Activated naive CD4-positive, alpha-beta T cell (primary cell): ENCODE data around the gene GATA5.

Experiments used
- DNase-seq, 4 experiments: peaks; one replicate each; lab custom pipeline; 2025; lab: John Stamatoyannopoulos, UW

Gene GATA5

DNA sequence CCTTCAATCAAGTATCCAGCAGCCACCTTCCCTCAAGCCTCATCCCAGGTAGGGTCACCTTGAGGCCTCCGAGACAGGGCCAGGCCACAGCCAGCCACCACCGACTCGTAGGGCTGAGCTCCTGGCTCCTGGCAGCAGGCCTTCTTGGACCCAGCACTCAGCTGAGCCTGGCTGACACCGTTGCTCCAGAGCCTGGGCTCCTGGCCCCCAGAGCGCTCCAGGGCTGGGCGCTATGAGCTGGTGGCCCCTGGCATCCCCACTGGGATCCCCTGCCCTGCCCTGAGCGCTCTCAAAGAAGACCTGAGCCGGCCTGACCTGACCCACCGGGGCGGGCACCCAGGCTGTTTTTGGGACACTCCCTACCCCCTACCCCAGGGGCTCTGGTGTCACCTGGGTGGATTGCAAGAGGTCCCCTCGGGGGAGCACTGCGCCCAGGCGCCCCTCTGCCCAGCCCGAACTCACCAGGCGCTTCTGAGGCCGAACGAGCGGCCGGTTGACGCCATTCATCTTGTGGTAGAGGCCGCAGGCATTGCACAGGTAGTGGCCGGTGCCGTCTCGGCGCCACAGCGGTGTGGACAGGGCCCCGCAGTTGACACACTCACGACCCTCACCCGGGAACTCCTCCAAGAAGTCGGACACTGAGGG is 2.7 kb downstream of the GATA5 start:
- DNase-seq: no peak

DNA sequence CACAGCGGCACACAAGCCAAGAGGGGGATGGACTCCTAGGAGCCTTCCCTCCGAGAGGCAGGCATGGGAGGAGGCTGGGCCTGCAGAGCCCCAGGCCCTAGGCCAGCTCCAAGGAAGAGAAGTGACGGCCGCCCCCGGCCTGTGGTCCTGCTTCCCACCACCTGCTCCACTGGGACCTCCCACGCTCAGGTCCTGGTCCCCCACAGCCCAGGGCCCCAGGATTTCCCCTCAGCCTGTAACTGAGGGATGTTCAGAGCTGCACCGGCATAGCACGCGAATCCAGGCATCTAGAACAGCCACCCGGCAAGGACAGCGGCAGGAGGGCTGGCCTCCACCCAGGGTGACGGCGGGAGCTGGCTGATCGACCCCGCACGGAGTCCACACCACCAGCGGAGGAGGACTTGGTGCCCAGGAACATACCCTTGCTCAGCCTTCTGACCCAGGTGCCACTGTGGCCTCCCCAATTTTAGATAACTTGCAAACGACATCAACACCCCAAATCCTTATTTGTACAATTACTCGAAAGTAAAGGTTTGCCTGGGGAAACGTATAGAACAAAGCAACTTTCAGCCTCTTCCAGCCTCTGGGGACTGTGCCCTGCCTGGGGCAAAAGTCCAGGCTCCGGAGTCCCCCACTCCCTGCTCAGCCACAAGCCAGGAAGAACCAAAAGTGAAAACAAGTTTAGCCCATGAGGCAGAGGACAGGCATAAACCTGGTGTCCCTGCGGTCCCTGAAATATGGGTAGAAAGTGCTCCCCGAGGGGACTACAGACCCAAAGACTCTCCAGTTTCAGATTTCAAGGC is 3.5 kb downstream of the GATA5 start:
- no peak for DNase-seq

DNA sequence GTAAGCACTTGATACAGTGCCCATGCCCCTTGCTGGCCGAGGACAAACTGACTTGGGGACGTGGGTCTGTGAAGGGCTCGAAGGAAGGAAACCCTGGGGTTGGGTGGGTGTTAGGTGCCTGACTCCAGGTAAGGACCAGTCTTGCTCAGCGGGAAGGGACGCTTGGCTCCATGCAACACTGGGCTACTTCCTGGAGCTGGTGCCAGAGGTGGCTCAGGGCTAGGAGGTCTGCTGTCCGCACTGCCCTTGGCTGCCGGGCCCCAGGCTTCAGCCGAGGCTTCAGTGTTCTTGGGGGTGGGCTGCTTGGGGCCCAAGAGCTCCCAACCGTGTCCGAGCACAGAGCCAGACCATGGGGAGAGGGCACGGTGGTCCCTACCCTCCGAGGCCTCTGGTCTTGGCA is 5.3 kb downstream of the GATA5 start:
- DNase-seq: no peak

DNA sequence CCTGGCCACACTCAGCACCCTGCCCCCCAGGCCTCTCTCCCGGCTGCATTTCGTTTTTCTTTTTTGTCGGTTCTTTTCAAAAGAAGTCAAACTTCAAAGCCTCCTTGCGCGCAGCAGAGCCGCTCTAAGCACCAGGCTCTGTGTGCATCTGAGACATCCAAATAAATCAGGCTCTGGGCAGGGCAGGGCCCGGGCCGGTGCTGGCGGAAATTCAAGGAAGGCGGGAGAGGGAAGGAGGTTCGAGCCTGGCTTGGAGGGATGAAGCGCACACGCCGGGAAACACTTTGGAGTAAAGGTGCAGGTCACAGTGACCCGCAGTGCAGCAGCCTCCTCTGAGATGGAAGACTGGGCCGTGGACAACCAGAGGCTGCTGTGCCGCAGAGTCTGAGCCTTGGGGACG is 5.8 kb downstream of the GATA5 start:
- DNase-seq: no peak

DNA sequence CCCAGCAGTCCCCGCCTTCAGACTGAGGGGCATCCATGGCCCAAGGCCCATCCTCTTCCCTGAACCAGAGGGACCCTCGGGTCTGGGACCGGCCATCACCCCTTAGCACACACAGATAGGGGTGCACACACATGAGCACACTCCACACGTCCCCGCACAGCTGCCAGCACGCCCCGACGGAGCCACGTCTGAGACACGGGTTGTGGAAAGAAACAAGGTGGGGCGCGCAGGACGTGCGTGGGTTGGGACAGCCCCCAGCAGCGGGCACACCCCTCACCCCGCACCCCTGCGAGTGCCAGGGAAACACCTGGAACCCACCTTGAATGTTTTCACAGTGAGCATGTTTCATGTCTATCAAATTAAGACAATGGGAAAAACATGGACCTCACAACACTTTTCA is 6.4 kb downstream of the GATA5 start:
- no peak for DNase-seq

DNA sequence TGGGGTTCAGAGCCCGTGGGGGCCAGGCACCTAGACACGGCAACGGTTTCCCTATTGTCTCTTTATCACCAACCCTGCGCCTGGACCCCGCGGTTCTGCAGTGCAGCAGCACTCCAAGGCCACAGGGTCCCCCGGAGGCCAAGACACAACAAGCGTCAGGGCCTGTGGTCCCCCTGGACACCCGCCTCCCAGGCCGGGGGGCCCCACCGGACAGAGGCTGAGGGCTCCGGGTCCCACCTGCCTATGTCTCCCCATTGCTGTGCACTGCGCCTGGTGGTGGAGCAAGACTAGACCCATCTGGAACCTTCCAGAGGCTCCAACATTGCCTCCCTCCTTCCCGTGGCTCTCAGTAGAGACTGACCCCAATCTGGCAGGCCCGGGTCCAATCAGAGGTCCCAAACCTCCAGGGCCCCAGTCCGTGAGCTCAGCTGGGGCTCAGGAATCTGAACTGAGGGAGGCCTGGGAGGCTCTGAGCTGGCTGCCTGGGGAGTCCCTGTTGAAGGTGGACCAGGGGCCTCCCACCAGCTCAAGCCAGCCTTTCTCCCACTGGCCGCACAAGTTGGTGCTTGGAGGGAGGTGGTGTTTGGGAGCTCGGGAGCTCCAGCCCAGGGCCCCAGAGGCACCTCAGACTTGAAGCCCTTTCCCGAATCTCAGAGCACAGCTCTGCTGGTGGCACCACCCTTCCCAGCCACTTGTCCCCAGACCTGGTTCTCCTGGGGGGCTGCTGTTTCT is 8.8 kb downstream of the GATA5 start:
- DNase-seq: no peak

DNA sequence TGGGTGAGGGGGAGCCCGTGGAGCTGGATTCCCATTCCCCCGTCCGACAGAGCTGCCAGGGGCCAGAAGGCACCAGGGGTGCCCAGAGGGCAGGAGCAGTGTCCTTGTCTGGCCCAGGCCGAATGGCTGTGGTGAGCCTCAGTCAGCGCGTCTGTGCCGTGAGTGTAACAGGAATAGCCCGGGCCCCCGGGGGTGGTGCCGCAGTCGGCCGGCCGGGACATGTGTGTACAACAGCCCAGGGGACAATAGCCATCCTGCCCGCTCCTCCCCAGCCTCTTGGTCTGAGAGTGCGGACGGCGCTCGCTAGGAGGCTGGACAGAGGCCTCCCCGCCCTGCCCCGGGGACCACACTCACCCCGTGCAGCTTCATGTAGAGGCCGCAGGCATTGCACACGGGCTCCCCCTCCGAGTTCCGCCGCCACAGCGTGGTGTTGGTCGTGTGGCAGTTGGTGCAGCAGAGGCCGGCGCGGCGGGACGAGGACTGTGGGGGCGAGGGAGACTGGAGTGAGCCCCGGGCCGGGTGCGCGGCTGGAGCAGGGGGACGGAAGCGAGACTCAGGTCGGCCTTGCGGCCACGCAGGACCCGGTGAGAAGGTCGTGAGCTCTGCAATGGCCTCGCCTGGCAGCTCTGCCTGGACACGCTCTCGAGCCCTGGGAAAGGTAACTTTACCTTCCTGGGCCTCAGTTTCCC is 9.6 kb downstream of the GATA5 start:
- DNase-seq: no peak

DNA sequence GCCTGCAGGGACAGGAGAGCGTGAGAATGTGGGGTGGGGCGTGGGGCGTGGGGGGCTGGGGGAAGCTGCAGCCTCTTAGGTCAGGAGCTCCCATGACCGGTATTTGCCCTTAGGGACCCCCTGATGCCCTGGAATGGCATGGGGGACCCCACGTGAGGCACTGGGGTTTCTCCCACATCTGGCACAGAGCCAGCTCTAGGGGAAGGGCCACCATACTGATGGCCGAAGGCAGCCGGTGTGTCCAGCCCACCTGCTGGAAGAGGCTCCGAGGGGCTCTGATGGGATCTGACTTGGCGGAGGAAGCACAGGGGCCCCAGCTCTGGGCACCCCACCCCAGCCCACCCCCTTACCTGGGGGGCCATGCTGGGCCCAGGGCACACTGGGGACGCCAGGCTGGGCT is 10.8 kb downstream of the GATA5 start:
- DNase-seq: no peak

DNA sequence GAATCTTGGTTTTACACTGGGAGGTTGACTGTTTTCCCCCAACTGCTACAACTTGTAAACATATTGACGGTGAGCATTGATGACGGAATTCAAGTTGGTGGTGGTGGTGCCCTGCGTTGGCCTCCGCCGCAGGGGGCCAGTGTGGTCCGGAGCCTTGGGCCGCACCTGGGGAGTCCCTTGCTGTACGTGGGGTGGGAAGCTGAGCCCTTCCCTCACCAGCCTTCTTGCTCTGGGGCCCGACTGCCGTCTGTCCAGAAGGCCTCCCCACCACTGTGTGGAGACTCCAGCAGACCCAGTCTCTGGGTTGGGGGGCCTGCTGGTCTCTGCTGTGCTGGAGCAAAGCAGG is 11.4 kb downstream of the GATA5 start:
- no peak for DNase-seq

DNA sequence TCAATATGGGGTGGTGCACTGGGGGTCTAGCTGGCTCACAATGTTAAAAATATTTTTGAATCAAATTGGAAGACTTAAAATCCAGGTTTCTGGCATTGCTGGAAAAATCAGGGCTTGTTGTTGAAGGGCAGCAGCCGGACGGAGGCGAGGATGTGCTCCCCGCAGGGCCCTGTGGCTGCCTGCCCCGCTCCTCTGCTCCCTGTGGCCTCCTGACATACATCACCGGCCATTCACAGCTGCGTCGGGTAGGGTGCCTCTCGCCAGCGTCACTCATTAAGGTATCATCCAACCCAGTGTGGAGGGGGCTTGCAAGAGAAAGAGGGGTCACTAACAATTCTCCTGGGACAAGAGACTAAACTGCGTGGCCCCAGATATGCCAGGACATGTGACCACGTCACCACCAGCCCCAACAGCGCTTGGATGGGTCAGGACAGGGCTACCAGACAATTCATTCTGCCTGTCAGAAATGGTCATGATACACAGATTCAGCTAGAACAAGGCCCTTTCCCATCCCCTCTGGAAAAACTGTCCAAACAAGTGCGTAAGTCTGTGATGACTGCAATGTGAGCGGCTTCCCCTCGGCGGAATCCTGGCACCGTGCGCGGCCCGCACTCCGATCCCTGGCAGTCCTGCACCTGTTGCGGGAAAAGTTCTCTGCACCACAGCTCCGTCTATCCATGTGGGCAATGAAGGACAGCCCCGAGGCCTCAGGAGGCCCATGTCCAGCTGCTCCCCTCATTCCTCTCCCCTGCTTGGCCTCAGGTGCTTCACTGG is 12.0 kb downstream of the GATA5 start:
- no peak for DNase-seq

DNA sequence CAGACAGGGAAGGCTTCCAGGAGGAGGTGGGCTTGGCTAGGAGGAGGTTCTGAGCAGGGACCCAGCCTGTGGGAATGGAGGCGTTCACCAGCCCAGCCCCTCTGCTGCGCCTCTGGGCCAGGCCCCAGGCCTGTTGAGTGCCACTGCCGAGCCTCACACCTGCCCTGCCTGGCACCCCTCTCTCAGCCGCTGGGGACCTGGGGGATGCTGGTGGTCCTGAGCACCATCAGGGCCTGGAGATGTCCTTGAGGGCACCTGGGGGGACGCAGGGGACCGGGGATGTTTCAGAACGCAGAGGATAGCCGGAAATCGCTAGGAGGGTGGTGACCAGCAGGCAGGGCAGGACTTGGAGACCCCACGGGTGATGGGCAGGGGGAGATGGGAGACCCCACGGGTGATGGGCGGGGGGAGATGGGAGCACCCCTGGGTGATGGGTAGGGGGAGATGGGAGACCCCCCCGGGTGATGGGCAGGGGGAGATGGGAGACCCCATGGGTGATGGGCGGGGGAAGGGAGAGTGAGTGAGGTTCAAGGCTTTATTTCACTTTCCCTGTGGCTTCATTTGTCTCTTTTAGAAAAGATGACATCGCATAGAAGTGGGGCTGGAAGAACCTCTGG is 12.7 kb downstream of the GATA5 start:
- DNase-seq: no peak

DNA sequence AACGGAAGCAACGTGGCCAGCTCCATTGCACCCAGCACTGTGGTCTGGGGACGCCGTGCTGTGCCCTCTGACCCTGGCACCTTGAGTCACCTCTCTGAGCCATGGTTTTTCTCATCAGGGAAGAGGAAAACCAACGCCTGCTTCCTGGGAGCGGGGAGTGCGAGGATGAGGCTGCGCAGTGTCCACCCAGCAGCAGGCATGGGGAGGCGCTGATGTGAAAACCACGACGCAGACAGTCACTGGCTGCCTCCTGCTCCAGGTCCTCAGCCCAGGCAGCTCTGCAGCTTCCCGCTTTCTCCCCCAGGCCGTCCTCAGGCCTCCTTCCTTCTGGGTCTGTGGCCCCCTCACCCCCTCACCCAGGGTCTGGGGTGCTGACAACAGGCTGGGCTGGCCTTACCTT is 14.0 kb downstream of the GATA5 start:
- no peak for DNase-seq

DNA sequence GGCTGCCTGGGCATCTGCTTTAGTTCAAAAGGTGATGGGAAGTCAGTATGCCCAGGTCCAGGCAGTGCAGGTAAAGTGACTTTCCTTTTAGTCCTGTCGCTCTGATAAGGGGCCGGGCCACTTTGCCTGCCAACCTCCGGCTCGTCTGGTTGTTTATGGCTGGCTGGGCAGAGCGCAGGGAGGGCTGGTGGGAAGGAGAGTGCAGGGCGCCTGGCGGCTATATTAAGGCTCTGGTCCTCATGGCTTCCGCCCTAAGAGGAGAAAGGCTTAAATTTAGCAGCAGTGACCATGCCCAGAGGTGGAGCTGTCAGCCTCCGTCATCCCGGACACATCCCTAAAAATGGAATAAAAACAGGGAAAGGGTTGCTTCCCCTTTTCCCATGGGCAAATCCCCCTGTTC is 14.6 kb downstream of the GATA5 start:
- no peak for DNase-seq

DNA sequence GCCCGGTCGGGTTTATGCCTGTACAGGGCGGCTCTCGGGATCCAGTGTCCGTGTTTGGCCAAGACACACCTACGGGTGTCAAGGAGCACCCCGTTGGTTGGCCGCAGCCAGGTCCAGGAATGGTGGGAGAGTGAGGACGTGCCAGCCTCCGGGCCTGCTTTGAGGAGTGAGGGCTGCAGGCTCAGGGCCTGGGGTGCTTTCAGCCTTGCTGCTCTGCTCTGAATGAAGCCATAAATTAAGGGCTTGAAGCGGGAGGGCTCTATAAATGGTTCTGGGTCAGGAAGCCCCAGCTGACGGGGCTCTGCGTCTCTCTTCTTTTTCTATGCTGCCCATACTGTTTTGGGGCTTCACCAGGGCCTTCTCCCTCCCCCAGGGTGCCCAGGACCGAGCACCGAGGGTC is 15.1 kb downstream of the GATA5 start:
- no peak for DNase-seq

DNA sequence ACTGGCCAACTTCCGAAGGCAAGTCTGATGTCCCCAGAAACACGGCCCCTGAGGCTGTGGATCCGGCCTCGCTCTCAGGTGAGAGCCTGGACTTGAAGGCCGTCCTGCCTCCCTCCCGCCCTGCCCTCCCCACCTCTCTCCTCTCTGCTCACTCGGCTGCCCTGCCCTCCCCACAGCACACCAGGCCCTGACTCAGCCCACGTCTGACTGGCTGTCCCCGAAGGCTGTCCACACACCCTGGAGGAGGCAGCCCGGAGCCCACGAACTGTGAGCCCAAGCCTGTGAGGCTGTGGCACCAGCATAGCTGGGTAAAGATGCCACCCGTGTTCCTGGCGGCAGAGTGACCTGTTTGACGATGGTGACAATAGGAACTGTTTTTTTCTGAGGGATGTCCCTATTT is 16.3 kb downstream of the GATA5 start:
- DNase-seq: no peak

DNA sequence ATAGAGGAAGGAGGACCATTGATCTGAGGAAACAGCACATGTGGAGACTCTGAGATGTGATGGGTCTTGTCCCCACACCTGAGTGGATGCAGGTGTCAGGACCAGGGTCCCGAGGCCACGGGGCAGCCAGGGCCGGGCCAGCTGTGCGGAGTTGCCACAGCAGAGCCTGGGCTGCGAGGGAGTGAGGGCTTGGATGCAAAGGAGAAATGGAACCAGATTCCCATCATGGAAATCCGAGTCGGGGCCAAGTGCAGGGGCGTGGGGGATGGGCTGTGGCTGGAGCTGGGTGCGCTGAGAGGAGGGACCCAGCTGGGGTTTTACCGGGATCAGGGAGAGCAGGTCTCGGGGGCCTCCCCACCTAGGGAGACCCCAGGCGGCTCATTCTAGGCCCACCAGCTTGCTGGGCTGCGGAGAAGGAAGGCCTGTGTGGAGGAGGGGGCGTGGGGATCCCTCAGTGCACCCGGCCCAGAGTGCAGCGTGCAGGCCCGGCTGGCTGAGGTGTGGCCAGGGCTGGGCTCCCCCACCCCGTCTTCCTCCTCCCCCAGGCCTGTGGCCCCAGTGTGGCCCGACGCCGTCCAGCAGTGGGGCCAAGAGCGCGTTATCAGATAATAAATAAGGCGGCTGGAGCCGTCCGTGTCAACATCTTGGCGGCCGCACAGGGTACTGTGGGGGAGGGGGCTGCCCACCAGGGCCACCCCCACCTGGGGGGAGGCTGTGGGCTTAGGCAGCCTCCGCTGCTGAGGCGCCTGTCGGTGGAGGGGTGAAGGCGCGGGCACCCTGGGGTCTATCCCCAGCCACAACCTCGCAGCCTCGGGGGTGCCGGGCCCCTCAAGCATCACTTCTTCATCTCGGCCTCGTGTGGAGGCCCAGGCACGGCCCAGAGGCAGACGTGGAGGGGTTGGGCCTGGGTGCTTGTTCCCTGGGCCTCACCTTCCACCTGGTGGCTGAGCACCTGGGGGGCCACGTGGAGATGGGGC is 17.2 kb downstream of the GATA5 start:
- no peak for DNase-seq

DNA sequence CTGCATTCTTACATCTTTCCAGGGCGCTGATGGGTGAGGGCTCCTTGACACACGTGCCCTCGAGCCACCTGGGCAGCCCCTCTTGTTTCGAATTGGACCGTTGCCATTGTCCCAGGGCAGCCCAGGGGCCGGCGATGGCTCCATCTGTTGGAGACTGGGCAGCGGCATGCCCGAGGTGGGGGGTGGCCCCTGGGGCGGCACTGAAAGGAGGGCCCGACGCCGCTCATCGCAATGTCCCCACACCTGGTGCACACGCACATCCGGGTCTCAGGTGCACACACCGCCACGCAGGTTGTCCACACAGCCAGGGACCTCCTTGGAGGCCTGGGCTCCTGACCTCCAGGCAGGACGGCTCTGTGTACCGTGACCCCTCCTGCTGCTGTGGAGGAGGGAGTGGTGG is 18.0 kb downstream of the GATA5 start:
- DNase-seq: no peak

DNA sequence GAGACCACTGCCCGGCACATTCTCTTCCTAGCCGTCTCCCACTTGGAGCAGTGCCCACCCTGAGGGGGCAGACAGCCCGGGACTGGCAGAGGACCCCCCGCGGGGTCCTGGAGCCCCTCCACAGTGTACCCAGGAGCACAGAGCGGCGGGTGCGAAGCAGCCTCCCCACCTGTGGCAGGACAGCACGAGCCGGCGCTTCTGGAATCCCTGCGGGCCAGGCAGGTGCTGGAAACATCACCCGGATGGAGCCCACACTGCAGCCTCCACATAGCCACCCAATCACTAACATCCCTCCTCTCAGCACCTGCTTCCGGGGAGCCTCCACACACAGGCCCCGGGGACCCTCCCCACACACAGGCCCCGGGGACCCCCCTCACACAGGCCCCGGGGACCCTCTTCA is 18.7 kb downstream of the GATA5 start:
- DNase-seq: no peak

DNA sequence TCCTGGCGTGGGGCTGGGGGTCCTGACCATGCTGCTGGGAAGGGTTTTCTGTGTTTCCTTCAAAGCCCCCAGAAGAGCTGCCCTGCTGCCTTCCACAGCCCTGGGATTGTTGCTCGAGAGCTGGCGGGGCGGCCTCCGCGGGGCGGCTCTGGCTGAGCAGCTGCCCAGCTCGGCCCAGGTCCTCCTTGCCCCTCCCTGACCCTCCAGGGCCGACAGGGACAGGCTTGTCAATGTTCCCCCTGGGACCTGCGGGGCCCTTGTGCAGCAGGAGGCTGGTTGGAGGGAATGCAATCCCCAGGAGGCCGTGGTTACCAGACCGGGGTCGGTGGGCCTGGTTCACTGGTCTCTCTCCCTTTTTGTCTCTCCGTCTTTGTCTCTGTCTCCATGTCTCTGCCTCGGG is 19.9 kb downstream of the GATA5 start:
- no peak for DNase-seq

DNA sequence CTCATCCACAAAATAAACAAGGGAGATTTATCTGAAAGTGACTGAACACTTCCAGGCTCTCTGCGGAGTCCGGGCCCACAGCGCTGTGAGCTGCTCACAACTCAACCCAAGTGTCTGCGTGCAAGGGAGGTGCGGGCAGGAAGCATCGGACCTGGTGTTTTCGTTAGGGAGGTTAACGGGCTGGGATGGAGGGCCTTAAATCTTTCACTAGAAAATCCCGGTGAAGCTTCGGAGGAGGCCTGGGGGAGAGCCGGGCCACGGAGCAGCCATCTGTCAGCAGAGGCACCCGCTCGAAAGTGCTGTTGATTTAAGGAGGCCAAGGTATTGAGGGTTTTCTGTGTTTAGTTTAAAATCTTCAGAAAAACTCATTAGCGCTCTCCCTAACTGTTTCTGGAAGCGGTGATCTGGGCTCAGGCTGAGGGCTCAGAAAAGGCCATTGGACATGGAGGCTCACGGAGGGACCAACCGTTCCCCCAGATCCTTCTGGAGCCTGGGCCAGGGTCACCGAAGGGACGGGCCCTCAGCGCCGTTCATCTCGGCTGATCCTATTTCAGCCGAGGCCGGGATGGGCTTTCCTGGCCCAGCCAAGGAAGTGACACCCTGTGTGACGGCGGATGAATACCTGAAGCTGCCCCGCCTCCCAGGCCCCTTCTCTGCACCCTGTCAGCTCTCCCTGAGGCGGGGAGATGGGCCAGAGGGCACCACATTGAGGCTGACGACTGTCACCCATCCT is 20.7 kb downstream of the GATA5 start:
- DNase-seq: no peak
